ENCODE measurements around the gene RHBDL3. TPM values are rescaled to one million over a fixed set of nuclear protein-coding genes. Genes with fewer than 3 reads are reported as not detected.

RHBDL3 gene
- total RNA-seq, 1 experiment from 2014 or later: not detected

DNA sequence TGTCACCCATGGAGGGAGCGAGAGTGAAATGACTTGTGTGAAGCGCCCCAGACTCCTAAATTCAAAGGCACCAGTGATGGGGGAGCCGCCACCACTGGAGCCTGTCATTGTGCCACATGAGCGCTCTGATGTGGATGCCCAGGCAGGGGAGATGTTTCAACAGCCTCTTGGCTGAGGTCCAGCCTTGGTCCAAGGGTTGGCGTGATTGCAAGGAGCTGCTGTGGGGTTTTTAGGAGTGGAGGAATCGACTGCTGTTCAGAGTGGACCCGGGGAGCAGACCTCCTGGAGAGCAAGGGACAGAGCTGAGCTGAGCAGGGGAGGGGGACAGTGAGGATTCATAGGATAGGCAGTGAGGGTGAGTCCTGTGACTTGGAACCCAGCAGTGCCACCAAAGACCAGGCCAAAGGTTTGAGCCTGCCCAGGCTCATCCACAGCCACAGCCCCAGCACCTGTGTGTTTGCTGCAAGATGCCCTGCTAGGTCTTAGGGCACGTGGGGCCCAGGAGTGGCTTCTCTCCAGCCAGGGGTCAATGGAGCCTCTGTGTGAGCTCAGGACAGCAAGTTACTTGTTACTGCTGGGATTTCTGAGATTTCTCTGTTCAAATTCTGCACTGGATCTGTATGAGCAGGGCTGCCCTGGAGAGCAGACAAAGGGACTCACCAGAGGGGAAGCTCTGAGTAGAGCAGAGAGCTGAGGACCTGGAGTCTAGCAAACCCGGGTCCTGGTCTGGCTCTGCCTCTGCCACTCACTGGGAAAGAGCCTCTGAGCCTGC, 20.3 kb downstream of the RHBDL3 start:
- Histone ChIP-seq H3K27ac (no peak overlapping the region), H3K36me3 (ENCODE audit: low read depth) (no peaks in the 10 kb centered on the region), H2AFZ (no peak overlapping the region), H3K27me3 (ENCODE audit: insufficient read depth, low read depth) (no peaks in the 10 kb centered on the region), H3K79me2 (ENCODE audit: low read depth) (no peaks in the 10 kb centered on the region), H3K9me2 (ENCODE audit: insufficient read depth) (no peaks in the 10 kb centered on the region), H3K9me3 (ENCODE audit: insufficient read depth, low read depth) (no peaks in the 10 kb centered on the region), H3K4me3 (no peak overlapping the region), H3K4me1 (replicated peaks; ENCODE audit: insufficient read depth) (no peaks in the 10 kb centered on the region), H4K20me1 (ENCODE audit: insufficient read depth) (no peaks in the 10 kb centered on the region), H3F3A (ENCODE audit: insufficient read depth, low read depth) (no peaks in the 10 kb centered on the region), H3K4me2 (no peak overlapping the region)
- no TSS peak for BruUV-seq (replicated peaks)
- no peak for DNase-seq
- TF ChIP-seq EZH2 (IDR thresholded peaks at IDR 0.05; ENCODE audit: low read depth): no peak
- TF ChIP-seq, protein P1, sequence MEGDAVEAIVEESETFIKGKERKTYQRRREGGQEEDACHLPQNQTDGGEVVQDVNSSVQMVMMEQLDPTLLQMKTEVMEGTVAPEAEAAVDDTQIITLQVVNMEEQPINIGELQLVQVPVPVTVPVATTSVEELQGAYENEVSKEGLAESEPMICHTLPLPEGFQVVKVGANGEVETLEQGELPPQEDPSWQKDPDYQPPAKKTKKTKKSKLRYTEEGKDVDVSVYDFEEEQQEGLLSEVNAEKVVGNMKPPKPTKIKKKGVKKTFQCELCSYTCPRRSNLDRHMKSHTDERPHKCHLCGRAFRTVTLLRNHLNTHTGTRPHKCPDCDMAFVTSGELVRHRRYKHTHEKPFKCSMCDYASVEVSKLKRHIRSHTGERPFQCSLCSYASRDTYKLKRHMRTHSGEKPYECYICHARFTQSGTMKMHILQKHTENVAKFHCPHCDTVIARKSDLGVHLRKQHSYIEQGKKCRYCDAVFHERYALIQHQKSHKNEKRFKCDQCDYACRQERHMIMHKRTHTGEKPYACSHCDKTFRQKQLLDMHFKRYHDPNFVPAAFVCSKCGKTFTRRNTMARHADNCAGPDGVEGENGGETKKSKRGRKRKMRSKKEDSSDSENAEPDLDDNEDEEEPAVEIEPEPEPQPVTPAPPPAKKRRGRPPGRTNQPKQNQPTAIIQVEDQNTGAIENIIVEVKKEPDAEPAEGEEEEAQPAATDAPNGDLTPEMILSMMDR (conservative IDR thresholded peaks at IDR 0.05): no peak
- CTCF ChIA-PET: no interaction called here
- POLR2A ChIA-PET (ENCODE audit: unreplicated experiment): no interaction called here
- intact Hi-C loops (cut with micrococcal nuclease; ENCODE audit: unreplicated experiment): no loop called here

- CTCF ChIA-PET: no interaction called here
Observed at GRCh38 chr17:32286518-32286900, 20.9 kb downstream of the RHBDL3 start.

DNA sequence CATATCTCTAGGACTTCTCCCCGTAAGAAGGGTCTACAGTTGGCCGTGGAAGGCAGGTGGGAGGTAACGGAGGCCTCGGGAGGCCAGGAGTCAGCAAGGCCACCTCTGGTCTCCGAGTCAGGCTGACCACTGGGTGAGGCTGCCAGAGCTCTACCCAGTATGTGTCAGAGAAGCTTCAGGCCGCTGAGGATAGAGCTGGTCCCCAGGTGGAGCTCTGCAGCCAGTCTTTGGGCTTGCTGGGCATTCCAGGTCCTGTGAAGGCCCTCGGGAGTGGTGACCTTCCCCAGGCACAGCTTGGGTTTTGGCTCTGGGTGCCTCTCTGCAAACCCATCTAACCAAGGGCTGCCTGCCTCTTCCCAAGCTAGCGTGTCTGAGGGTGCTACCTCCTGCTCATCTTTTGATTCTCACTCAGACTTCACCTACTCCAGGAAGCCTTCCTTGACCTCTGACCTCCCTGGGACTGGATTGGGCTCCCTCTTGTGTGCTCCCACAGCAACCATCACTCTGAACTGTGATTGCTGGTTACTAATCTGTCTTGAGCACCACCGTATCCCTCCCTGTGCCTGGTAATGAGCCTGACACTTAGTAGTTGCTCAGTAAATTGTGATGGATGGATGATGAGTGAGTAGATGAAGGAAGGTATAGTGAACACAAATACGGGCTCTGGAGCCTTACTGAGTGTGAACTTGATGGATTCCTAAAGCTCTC, 22.3 kb downstream of the RHBDL3 start:
- Histone ChIP-seq H3K9me3 (ENCODE audit: insufficient read depth, low read depth) (no peaks in the 10 kb centered on the region), H3K4me1 (replicated peaks; ENCODE audit: insufficient read depth) (no peaks in the 10 kb centered on the region), H3K9me2 (ENCODE audit: insufficient read depth) (no peaks in the 10 kb centered on the region), H3K27me3 (ENCODE audit: insufficient read depth, low read depth) (no peaks in the 10 kb centered on the region), H2AFZ (no peak overlapping the region), H3K27ac (no peak overlapping the region), H4K20me1 (ENCODE audit: insufficient read depth) (no peaks in the 10 kb centered on the region), H3K36me3 (ENCODE audit: low read depth) (no peaks in the 10 kb centered on the region), H3K79me2 (ENCODE audit: low read depth) (no peaks in the 10 kb centered on the region), H3F3A (ENCODE audit: insufficient read depth, low read depth) (no peaks in the 10 kb centered on the region), H3K4me2 (no peak overlapping the region), H3K4me3 (no peak overlapping the region)
- POLR2A ChIA-PET (ENCODE audit: unreplicated experiment): no interaction called here
- DNase-seq: no peak
- CTCF ChIA-PET: interaction anchor here (0.6 kb wide), 1 partner anchor 367 kb away, joined by 6 read pairs; no protein-coding TSS in a partner anchor
- no peak for TF ChIP-seq EZH2 (IDR thresholded peaks at IDR 0.05; ENCODE audit: low read depth)
- TF ChIP-seq, protein P1 (conservative IDR thresholded peaks at IDR 0.05): no peak
- intact Hi-C loops (cut with micrococcal nuclease; ENCODE audit: unreplicated experiment): no loop called here
- BruUV-seq (replicated peaks): no TSS peak

More at GRCh38 chr17:32286518-32286900, 20.9 kb downstream of the RHBDL3 start:
- intact Hi-C loops (cut with micrococcal nuclease; ENCODE audit: unreplicated experiment): no loop called here
- BruUV-seq (replicated peaks): no TSS peak
- H3K27me3 ChIP-seq (ENCODE audit: insufficient read depth, low read depth): no peaks in the 10 kb centered on the region
- no peak for DNase-seq
- no peaks in the 10 kb centered on the region for H3K79me2 ChIP-seq (ENCODE audit: low read depth)
- POLR2A ChIA-PET (ENCODE audit: unreplicated experiment): no interaction called here
- no peaks in the 10 kb centered on the region for H4K20me1 ChIP-seq (ENCODE audit: insufficient read depth)
- H3K9me3 ChIP-seq (ENCODE audit: insufficient read depth, low read depth): no peaks in the 10 kb centered on the region
- H3F3A ChIP-seq (ENCODE audit: insufficient read depth, low read depth): no peaks in the 10 kb centered on the region
- H3K27ac ChIP-seq: no peak overlapping the region
- H2AFZ ChIP-seq: no peak overlapping the region
- H3K9me2 ChIP-seq (ENCODE audit: insufficient read depth): no peaks in the 10 kb centered on the region
- H3K36me3 ChIP-seq (ENCODE audit: low read depth): no peaks in the 10 kb centered on the region
- no peak overlapping the region for H3K4me3 ChIP-seq
- no peak overlapping the region for H3K4me2 ChIP-seq
- no peak for TF ChIP-seq EZH2 (IDR thresholded peaks at IDR 0.05; ENCODE audit: low read depth)
- TF ChIP-seq, protein P1 (conservative IDR thresholded peaks at IDR 0.05): no peak
- H3K4me1 ChIP-seq (replicated peaks; ENCODE audit: insufficient read depth): no peaks in the 10 kb centered on the region

Data from PC-9 (cell line).